SU-DHL-6 (cell line): ENCODE data around the gene TRAPPC6A.

ENCODE experiments used
- H2AFZ ChIP-seq: fragments of 200-600 bp; sonication (generic); 2 replicates; pipeline ENCODE4 v1.6.1; 2014; ENCODE audit warnings: low read depth, mild to moderate bottlenecking, moderate library complexity, mixed read lengths, antibody characterized with exemption, low read length; ENCODE audit not compliant: severe bottlenecking
- H3F3A ChIP-seq: fragments of 200-600 bp; shearing (Covaris generic); 2 replicates; pipeline ENCODE4 v1.6.0; 2016; ENCODE audit warnings: antibody characterized with exemption, mild to moderate bottlenecking; ENCODE audit not compliant: insufficient read depth
- H3K27ac ChIP-seq: fragments of 200-600 bp; sonication (generic); 2 replicates; pipeline ENCODE4 v1.5.1; 2016; ENCODE audit warnings: low read depth, mild to moderate bottlenecking, low read length, moderate library complexity, mixed read lengths
- H3K27me3 ChIP-seq: fragments of 200-600 bp; sonication (generic), shearing (Covaris generic); 2 replicates; pipeline ENCODE4 v1.6.0; 2014; ENCODE audit warnings: mild to moderate bottlenecking, low read length
- H3K36me3 ChIP-seq: fragments of 200-600 bp; sonication (generic); 2 replicates; pipeline ENCODE4 v1.6.1; 2014; ENCODE audit warnings: mild to moderate bottlenecking, low read length, mixed read lengths
- H3K4me2 ChIP-seq: fragments of 300-600, 200-600 bp; shearing (Covaris generic), sonication (generic); 2 replicates; pipeline ENCODE4 v1.6.0; 2014; ENCODE audit warnings: low read length, low read depth, mild to moderate bottlenecking; ENCODE audit not compliant: poor library complexity, severe bottlenecking
- H3K4me3 ChIP-seq: fragments of 200-600 bp; sonication (generic); 2 replicates; pipeline ENCODE4 v1.5.1; 2014; ENCODE audit warnings: antibody characterized with exemption, low read length, mild to moderate bottlenecking, mixed read lengths; ENCODE audit not compliant: insufficient read depth, poor library complexity, severe bottlenecking
- H3K79me2 ChIP-seq: fragments of 200-600 bp; sonication (generic); 2 replicates; pipeline ENCODE4 v1.6.1; 2014; ENCODE audit warnings: mild to moderate bottlenecking, low read length, moderate library complexity; ENCODE audit not compliant: insufficient read depth
- H3K9ac ChIP-seq: fragments of 200-600 bp; sonication (generic); 2 replicates; pipeline ENCODE4 v1.7.0; 2014; ENCODE audit warnings: mild to moderate bottlenecking, low read length
- H3K9me2 ChIP-seq: fragments of 200-600 bp; sonication (generic); replicated peaks from 2 replicates; pipeline ENCODE4 v1.6.1; 2014; ENCODE audit warnings: low read length; ENCODE audit not compliant: insufficient read depth
- H3K9me3 ChIP-seq: fragments of 200-600 bp; sonication (generic); 2 replicates; pipeline ENCODE4 v1.6.1; 2014; ENCODE audit warnings: low read length, mixed read lengths; ENCODE audit not compliant: insufficient read depth
- H4K20me1 ChIP-seq: fragments of 200-600 bp; sonication (generic); 2 replicates; pipeline ENCODE4 v1.6.1; 2014; ENCODE audit warnings: low read depth, mild to moderate bottlenecking, antibody characterized with exemption, low read length, moderate library complexity, mixed read lengths
- EZH2phosphoT487 ChIP-seq: fragments of 200-600 bp; sonication (generic), shearing (Covaris generic); conservative IDR thresholded peaks from 2 replicates; pipeline ENCODE4 v1.6.1; 2018; ENCODE audit warnings: mild to moderate bottlenecking, antibody characterized with exemption, low read length, moderate library complexity, mixed read lengths
- TF ChIP-seq, protein P1 (sequence below): fragments of 200-600 bp; sonication (generic); IDR thresholded peaks from one replicate; pipeline ENCODE4 v1.5.1; 2017; ENCODE audit warnings: antibody characterized with exemption, mild to moderate bottlenecking, low read length, moderate library complexity; ENCODE audit not compliant: insufficient read depth, poor library complexity, severe bottlenecking

TRAPPC6A gene

DNA sequence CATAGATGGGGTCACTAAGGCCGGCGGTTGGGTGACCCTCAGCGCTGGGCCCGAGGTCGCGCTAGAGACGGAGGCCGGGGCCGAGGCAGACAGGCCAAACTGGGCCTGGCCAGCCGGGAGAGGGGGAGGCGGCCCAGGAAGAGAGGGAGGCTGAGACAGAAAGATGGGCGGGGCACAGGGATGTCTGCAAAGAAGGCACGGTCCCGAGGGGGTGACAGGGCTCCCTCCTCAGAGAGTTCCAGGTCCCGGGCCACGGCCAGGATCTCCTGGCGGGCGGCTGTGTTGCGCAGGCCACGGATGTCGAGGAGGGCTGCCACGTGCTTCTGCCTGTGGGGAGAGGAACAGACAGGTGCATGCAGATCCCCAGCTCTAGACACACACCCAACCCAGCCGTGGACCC lies 35.0 kb upstream of the TRAPPC6A start:
- Histone ChIP-seq H3K4me3 (no peak overlapping the region), H3F3A (no peaks in the 10 kb centered on the region), H2AFZ (no peak overlapping the region), H3K36me3 (no peaks in the 10 kb centered on the region), H3K9ac (no peak overlapping the region), H3K27ac (no peak overlapping the region), H3K9me2 (no peaks in the 10 kb centered on the region), H4K20me1 (no peaks in the 10 kb centered on the region), H3K9me3 (no peaks in the 10 kb centered on the region), H3K79me2 (no peaks in the 10 kb centered on the region), H3K4me2 (no peak overlapping the region), H3K27me3 (no peaks in the 10 kb centered on the region)
- no peak for TF ChIP-seq EZH2phosphoT487
- TF ChIP-seq, protein P1, sequence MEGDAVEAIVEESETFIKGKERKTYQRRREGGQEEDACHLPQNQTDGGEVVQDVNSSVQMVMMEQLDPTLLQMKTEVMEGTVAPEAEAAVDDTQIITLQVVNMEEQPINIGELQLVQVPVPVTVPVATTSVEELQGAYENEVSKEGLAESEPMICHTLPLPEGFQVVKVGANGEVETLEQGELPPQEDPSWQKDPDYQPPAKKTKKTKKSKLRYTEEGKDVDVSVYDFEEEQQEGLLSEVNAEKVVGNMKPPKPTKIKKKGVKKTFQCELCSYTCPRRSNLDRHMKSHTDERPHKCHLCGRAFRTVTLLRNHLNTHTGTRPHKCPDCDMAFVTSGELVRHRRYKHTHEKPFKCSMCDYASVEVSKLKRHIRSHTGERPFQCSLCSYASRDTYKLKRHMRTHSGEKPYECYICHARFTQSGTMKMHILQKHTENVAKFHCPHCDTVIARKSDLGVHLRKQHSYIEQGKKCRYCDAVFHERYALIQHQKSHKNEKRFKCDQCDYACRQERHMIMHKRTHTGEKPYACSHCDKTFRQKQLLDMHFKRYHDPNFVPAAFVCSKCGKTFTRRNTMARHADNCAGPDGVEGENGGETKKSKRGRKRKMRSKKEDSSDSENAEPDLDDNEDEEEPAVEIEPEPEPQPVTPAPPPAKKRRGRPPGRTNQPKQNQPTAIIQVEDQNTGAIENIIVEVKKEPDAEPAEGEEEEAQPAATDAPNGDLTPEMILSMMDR: no peak

DNA sequence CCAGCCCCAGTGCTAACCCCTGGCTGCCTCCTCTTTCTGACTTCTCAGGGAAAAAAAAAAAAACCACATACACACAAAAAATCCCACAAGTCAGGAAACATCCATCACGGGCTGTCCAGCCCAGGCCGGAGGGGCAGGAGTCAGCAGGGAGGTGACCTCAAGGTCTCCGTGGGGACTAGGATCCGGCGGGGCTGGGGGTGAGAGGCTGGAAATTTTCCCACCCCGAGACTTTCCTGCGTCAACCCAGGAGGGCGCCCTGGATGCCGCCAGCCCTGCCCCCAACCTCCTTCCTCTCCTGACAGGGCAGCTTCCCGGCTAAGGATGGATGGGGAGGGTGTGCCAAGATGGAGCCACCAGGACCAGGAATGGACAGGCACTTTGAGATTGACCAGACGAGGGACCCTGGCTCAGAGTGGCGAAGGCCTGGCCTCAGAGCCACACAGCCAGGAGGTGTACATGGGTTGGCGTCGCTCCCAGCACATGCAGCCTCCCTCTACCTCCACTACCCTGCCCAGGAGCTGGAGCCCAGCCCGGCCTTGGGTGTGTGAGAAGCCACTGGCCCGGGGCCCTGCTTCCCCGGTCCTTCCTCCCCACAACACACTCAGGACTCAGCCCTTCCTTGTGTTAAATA lies 33.8 kb upstream of the TRAPPC6A start:
- H3K79me2 ChIP-seq: no peaks in the 10 kb centered on the region
- no peak overlapping the region for H2AFZ ChIP-seq
- H3K9me2 ChIP-seq: no peaks in the 10 kb centered on the region
- no peak overlapping the region for H3K27ac ChIP-seq
- no peaks in the 10 kb centered on the region for H3K36me3 ChIP-seq
- TF ChIP-seq, protein P1: no peak
- TF ChIP-seq EZH2phosphoT487: no peak
- H4K20me1 ChIP-seq: no peaks in the 10 kb centered on the region
- no peaks in the 10 kb centered on the region for H3F3A ChIP-seq
- H3K9me3 ChIP-seq: no peaks in the 10 kb centered on the region
- H3K9ac ChIP-seq: no peak overlapping the region
- H3K4me2 ChIP-seq: no peak overlapping the region
- H3K27me3 ChIP-seq: no peaks in the 10 kb centered on the region
- no peak overlapping the region for H3K4me3 ChIP-seq

DNA sequence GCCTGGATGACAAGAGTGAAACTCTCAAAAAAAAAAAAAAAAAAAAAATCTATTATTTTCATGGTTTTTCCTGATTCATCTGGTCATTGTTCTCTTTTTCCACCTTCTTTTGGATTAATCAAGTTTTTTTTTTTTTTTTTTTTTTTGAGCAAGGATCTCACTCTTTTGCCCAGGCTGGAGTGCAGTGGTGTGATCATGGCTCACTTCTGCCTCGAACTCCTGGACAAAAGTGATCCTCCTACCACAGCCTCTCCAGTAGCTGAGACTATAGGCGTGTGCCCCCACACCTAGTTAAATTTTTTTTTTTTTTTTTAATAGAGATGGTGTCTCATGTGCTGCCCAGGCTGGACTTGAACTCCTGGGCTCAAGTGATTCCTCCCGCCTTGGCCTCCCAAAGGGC lies 28.3 kb upstream of the TRAPPC6A start:
- Histone ChIP-seq H3K27me3 (no peaks in the 10 kb centered on the region), H3K4me2 (no peak overlapping the region), H3F3A (no peaks in the 10 kb centered on the region), H4K20me1 (no peaks in the 10 kb centered on the region), H2AFZ (no peak overlapping the region), H3K9ac (no peak overlapping the region), H3K9me2 (no peaks in the 10 kb centered on the region), H3K27ac (no peak overlapping the region), H3K9me3 (peaks cover 2% of the 10 kb centered on the region; the same call in 1 of the 2 replicates), H3K79me2 (no peaks in the 10 kb centered on the region), H3K36me3 (no peaks in the 10 kb centered on the region), H3K4me3 (no peak overlapping the region)
- TF ChIP-seq, protein P1: no peak
- no peak for TF ChIP-seq EZH2phosphoT487
